Thyroid gland (tissue), 4 donors: ENCODE data around the gene UPK2.

ENCODE experiments used
- POLR2A ChIP-seq, 2 donors: fragments of 450-650 bp; IDR thresholded peaks; one replicate each; pipeline ENCODE4 v1.6.1; 2017; ENCODE audit warnings: antibody characterized with exemption in 2 of 2, mild to moderate bottlenecking in 2 of 2, moderate library complexity in 1 of 2
- TF ChIP-seq, protein P1 (sequence below), 6 experiments: fragments of 200-600 bp in 3 of 6; fragments of 450-650 bp in 3 of 6; sonication (generic) in 3 of 6; IDR thresholded peaks; one replicate each; pipeline ENCODE4 v1.5.1; 2016 to 2019; ENCODE audit warnings: antibody characterized with exemption in 6 of 6, mild to moderate bottlenecking in 2 of 6, inconsistent platforms in 1 of 6, moderate library complexity in 1 of 6

DNA sequence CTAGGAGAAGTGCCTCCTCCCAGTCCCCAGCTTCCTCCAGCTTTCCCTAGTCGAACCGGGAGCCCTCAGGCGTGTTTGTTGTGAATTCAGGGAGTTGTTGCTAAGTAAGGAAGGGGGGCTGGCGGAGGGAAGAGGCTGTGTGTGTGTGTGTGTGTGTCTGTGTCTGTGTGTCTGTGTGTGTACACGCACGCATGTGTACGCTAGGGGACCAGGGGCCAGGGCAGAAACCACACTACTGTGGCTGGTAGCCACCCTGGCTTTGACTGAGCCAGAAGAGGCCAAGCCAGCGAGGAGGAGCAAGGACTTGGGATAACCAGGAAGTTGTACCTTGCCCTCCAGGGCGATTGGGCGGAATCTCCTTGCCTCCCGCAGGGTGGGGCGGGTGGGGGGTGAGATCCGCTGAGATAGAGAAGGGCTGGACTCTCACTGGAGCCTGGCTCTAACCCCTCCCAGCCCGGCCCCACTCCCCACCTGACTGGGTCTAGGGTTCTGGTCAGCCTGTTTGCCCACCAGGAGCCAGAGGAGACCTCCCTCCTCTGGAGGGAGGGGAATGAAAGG is 37.9 kb upstream of the UPK2 start:
- TF ChIP-seq, protein P1, sequence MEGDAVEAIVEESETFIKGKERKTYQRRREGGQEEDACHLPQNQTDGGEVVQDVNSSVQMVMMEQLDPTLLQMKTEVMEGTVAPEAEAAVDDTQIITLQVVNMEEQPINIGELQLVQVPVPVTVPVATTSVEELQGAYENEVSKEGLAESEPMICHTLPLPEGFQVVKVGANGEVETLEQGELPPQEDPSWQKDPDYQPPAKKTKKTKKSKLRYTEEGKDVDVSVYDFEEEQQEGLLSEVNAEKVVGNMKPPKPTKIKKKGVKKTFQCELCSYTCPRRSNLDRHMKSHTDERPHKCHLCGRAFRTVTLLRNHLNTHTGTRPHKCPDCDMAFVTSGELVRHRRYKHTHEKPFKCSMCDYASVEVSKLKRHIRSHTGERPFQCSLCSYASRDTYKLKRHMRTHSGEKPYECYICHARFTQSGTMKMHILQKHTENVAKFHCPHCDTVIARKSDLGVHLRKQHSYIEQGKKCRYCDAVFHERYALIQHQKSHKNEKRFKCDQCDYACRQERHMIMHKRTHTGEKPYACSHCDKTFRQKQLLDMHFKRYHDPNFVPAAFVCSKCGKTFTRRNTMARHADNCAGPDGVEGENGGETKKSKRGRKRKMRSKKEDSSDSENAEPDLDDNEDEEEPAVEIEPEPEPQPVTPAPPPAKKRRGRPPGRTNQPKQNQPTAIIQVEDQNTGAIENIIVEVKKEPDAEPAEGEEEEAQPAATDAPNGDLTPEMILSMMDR (IDR thresholded peaks at IDR 0.05), result peak in 1 of 6 experiments; percentile 4
- peak in 1 of 2 donors; percentile 17 for TF ChIP-seq POLR2A (IDR thresholded peaks at IDR 0.05)
